ENCODE data around the gene PTMS. TPM values are rescaled to one million over a fixed set of nuclear protein-coding genes. Genes with fewer than 3 reads are reported as not detected.

PTMS gene
- total RNA-seq, 1 experiment from 2014 or later, result 422 TPM

DNA sequence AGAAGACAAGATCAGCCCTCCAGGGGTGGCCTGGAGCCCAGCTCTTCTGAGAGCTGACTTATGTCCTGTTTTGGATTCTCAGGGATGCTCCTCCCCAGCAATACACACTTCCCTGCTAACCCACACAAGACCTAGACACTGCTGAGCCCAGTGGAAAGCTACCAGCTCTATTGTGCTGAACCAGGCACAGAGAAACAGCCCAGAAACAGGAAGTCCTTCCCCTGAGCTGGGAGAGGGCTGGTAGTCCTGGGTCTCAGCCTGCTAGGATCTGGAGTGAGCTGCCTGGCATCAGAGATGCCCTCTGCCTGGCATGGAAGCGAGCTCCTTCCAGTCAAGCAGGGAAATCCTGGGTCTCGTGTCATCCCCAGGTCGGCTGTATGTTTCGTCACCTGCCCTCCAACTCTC lies 4.9 kb downstream of the PTMS start:
- no peak overlapping the region for H2BK20ac ChIP-seq (ENCODE audit: low read depth, low read length, poor library complexity, severe bottlenecking)
- H3K4ac ChIP-seq (ENCODE audit: low read depth, low read length), result no peak overlapping the region
- no peaks in the 10 kb centered on the region for H4K20me1 ChIP-seq (ENCODE audit: control insufficient read depth, insufficient read depth, insufficient read length)
- no peak overlapping the region for H3K23ac ChIP-seq (ENCODE audit: insufficient read length, low read depth, low read length)
- peaks cover 43 to 68% of the 10 kb centered on the region in 2 experiments for H3K4me1 Mint-ChIP-seq
- no peak overlapping the region for H3K4me2 ChIP-seq (ENCODE audit: insufficient read depth, insufficient read length, low read length)
- H4K5ac ChIP-seq (ENCODE audit: insufficient read length, low read depth, low read length), result no peak overlapping the region
- no CpG with 5 or more reads among the region's 4 CpGs for WGBS (ENCODE audit: extremely low coverage, insufficient read length, low lambda C conversion rate)
- H4K8ac ChIP-seq (replicated peaks; ENCODE audit: insufficient read length, low read depth, low read length), result no peak overlapping the region
- H2BK120ac ChIP-seq (ENCODE audit: low read depth, low read length, poor library complexity, severe bottlenecking), result no peak overlapping the region
- peak overlapping the region in 2 of 3 experiments; percentile 59 to 87; a peak in 3 of 7 replicates for H3K27ac Mint-ChIP-seq
- no peak overlapping the region for H3K27ac ChIP-seq (ENCODE audit: insufficient read length, low read depth, low read length)
- H2BK5ac ChIP-seq (ENCODE audit: insufficient read length, low read length), result no peak overlapping the region
- H3K56ac ChIP-seq (ENCODE audit: insufficient read length, low read depth, low read length), result no peak overlapping the region
- H3K4me3 Mint-ChIP-seq, result peak overlapping the region in 1 of 2 experiments; percentile 64; a peak in 3 of 5 replicates
- H2AK5ac ChIP-seq (ENCODE audit: insufficient read length, low read length), result no peak overlapping the region
- H3K9me3 ChIP-seq (ENCODE audit: control insufficient read depth, low read depth, low read length), result no peaks in the 10 kb centered on the region
- no peak overlapping the region for H3K18ac ChIP-seq (ENCODE audit: insufficient read length, low read depth, low read length)
- peaks cover 27 to 46% (median 44%) of the 10 kb centered on the region in 3 experiments; a peak in 6 of 7 replicates for H3K36me3 Mint-ChIP-seq (ENCODE audit: insufficient read depth in 1 of 3, low read depth in 3 of 3)
- H3K14ac ChIP-seq (ENCODE audit: insufficient read depth, low read length), result no peak overlapping the region
- no peaks in the 10 kb centered on the region for H3K79me1 ChIP-seq (ENCODE audit: insufficient read depth, low read depth, low read length, poor library complexity, severe bottlenecking)
- peaks cover 27% of the 10 kb centered on the region for H3K27me3 Mint-ChIP-seq (ENCODE audit: low read depth)
- peaks cover 11% of the 10 kb centered on the region; the same call in 1 of the 2 replicates for H3K79me2 ChIP-seq (ENCODE audit: insufficient read depth, low read length)
- H4K91ac ChIP-seq (ENCODE audit: insufficient read length, low read depth, low read length), result no peak overlapping the region
- H3K9me3 Mint-ChIP-seq, result peaks cover 0 to 3% of the 10 kb centered on the region in 2 experiments; a peak in 2 of 5 replicates
- no peak overlapping the region for H2BK12ac ChIP-seq (ENCODE audit: insufficient read length, low read depth, low read length)
- peaks cover 3% of the 10 kb centered on the region; the same call in 1 of the 2 replicates for H3K27me3 ChIP-seq (ENCODE audit: insufficient read depth, low read length)
- TF ChIP-seq, protein P1, sequence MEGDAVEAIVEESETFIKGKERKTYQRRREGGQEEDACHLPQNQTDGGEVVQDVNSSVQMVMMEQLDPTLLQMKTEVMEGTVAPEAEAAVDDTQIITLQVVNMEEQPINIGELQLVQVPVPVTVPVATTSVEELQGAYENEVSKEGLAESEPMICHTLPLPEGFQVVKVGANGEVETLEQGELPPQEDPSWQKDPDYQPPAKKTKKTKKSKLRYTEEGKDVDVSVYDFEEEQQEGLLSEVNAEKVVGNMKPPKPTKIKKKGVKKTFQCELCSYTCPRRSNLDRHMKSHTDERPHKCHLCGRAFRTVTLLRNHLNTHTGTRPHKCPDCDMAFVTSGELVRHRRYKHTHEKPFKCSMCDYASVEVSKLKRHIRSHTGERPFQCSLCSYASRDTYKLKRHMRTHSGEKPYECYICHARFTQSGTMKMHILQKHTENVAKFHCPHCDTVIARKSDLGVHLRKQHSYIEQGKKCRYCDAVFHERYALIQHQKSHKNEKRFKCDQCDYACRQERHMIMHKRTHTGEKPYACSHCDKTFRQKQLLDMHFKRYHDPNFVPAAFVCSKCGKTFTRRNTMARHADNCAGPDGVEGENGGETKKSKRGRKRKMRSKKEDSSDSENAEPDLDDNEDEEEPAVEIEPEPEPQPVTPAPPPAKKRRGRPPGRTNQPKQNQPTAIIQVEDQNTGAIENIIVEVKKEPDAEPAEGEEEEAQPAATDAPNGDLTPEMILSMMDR (conservative IDR thresholded peaks at IDR 0.05), result no peak
- no peak overlapping the region for H3K9ac ChIP-seq (ENCODE audit: extremely low read depth, insufficient read length, low read length)
- peaks cover 7% of the 10 kb centered on the region; the same call in 1 of the 2 replicates for H3K4me1 ChIP-seq (ENCODE audit: insufficient read depth, low read length)
- no peak overlapping the region for H3T11ph ChIP-seq (ENCODE audit: low read length)
- no peak overlapping the region for H2BK15ac ChIP-seq (ENCODE audit: low read depth, low read length)
- DNase-seq, result no peak
- peaks cover 25% of the 10 kb centered on the region for H3K23me2 ChIP-seq (ENCODE audit: insufficient read length, low read depth, low read length, poor library complexity, severe bottlenecking)
- no peak overlapping the region for H2AFZ ChIP-seq (ENCODE audit: low read length)
